GM23248 (cell line): ENCODE measurements around the gene LCT.

Source experiments
- EZH2 ChIP-seq: fragments of 200-600 bp; sonication (generic); IDR thresholded peaks from 2 replicates; pipeline ENCODE4 v1.6.1; 2018; ENCODE audit warnings: antibody characterized with exemption, mild to moderate bottlenecking; ENCODE audit not compliant: insufficient read depth, poor library complexity, severe bottlenecking
- EZH2phosphoT487 ChIP-seq: fragments of 200-600 bp; sonication (generic); IDR thresholded peaks from 2 replicates; pipeline ENCODE4 v1.6.1; 2018; ENCODE audit warnings: antibody characterized with exemption, moderate library complexity, mild to moderate bottlenecking, low read depth; ENCODE audit not compliant: insufficient read depth

DNA sequence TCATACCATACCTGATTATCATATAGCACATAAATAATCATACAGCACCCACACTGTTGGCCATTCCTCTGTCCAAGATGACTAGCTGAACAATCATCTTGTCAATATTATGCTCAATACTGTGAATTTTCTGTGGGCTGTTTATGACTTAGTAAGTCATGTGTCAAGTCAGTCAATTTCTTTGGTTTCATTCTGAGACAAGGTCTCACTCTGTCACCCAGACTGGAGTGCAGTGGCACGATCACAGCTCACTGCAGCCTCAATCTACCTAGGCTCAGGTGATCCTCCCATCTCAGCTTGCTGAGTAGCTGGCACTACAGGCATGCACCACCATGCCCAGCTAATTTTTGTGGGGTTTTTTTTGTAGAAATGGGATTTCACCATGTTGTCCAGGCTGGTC is 33.6 kb upstream of the LCT start:
- TF ChIP-seq EZH2: no peak
- no peak for TF ChIP-seq EZH2phosphoT487
